HepG2 (cell line): ENCODE measurements around the gene SF3B6. TPM values are rescaled to one million over a fixed set of nuclear protein-coding genes. Genes with fewer than 3 reads are reported as not detected.
A peak's percentile ranks its signal among the peaks of the same experiment; 100 is the strongest.

Experiments
- CCAR2 ChIP-seq: fragments of 200-400 bp; formaldehyde crosslinking; optimal IDR thresholded peaks from 2 replicates; pipeline ENCODE3; 2018; ENCODE audit warnings: low read depth, mild to moderate bottlenecking, low read length, moderate library complexity
- HMGA1 ChIP-seq: sonication (generic); formaldehyde crosslinking; conservative IDR thresholded peaks from 2 replicates; pipeline ENCODE4 v1.4.0; 2020; ENCODE audit warnings: missing genetic modification reagents
- JARID2 ChIP-seq: sonication (generic); formaldehyde crosslinking; IDR thresholded peaks from 2 replicates; pipeline ENCODE4 v1.8.1; 2023; ENCODE audit warnings: missing genetic modification reagents, inconsistent platforms; ENCODE audit not compliant: insufficient replicate concordance
- MTF1 ChIP-seq: sonication (generic); formaldehyde crosslinking; IDR thresholded peaks from 2 replicates; pipeline ENCODE4 v1.5.0; 2020; ENCODE audit warnings: missing genetic modification reagents
- PAF1 ChIP-seq: IDR thresholded peaks from 2 replicates; pipeline ENCODE4 v1.6.1; 2016; ENCODE audit warnings: missing genetic modification reagents, missing compliant biosample characterization
- SMAD1 ChIP-seq: sonication (generic); formaldehyde crosslinking; IDR thresholded peaks from 2 replicates; pipeline ENCODE4 v1.4.0; 2020; ENCODE audit warnings: missing genetic modification reagents, low read depth, mild to moderate bottlenecking, borderline replicate concordance
- TBX2 ChIP-seq: sonication (generic); formaldehyde crosslinking; IDR thresholded peaks from 2 replicates; pipeline ENCODE4 v1.5.0; 2020; ENCODE audit warnings: missing genetic modification reagents, mild to moderate bottlenecking, borderline replicate concordance
- ZNF17 ChIP-seq: sonication (generic); formaldehyde crosslinking; IDR thresholded peaks from 2 replicates; pipeline ENCODE4 v1.5.0; 2020; ENCODE audit warnings: mild to moderate bottlenecking, missing genetic modification reagents
- ZNF841 ChIP-seq: sonication (generic); formaldehyde crosslinking; IDR thresholded peaks from 2 replicates; pipeline ENCODE4 v1.8.1; 2023; ENCODE audit warnings: missing genetic modification reagents, borderline replicate concordance
- ZSCAN30 ChIP-seq: sonication (generic); formaldehyde crosslinking; IDR thresholded peaks from 2 replicates; pipeline ENCODE4 v1.5.0; 2020; ENCODE audit warnings: mild to moderate bottlenecking, missing genetic modification reagents
- polyA plus RNA-seq, 8 experiments: library from polyadenylated mRNA; depleted of rRNA in 3 of 8; stranded (reverse) in 7 of 8; unstranded in 1 of 8; fragments of >200 nt; fragmentation: Illumina TruSeq in 4 of 8; extraction: Trizol in 4 of 8; gene quantifications; 2 replicates each; pipeline versions ENCODE4 v1.2.1 to v1.2.3, GENCODE V29; 2011 to 2016; ENCODE audit warnings: low read depth in 4 of 8, missing spikeins in 1 of 8, mixed read lengths in 1 of 8; ENCODE audit not compliant: insufficient read depth in 1 of 8
- total RNA-seq, 5 experiments: library from RNA; depleted of rRNA; stranded (reverse); fragments of >200 nt; fragmentation: Illumina TruSeq; extraction: Trizol; gene quantifications; 2 replicates each; pipeline ENCODE4 v1.2.3, GENCODE V29; 2016; ENCODE audit warnings: low read depth in 1 of 5
- TF ChIP-seq, protein P1 (sequence below): sonication (generic); formaldehyde crosslinking; IDR thresholded peaks from 2 replicates; pipeline ENCODE4 v1.5.0; 2020; ENCODE audit warnings: mild to moderate bottlenecking, missing genetic modification reagents, borderline replicate concordance
- TF ChIP-seq, protein P2 (sequence below): sonication (generic); formaldehyde crosslinking; conservative IDR thresholded peaks from 2 replicates; pipeline ENCODE4 v1.8.0; 2022; ENCODE audit warnings: missing genetic modification reagents
- TF ChIP-seq, protein P3 (sequence below): sonication (generic); formaldehyde crosslinking; IDR thresholded peaks from 2 replicates; pipeline ENCODE4 v1.4.0; 2020; ENCODE audit warnings: mild to moderate bottlenecking, low read depth, missing genetic modification reagents
- TF ChIP-seq, protein P4 (sequence below): sonication (generic); formaldehyde crosslinking; IDR thresholded peaks from 2 replicates; pipeline ENCODE4 v1.5.0; 2020; ENCODE audit warnings: mild to moderate bottlenecking, missing genetic modification reagents, borderline replicate concordance

The SF3B6 gene
- total and polyA plus RNA-seq, 2 of the 13 experiments (the other 11 are each of a cell fraction or from before 2014, with no cell fraction given) = 177 to 182 TPM

DNA sequence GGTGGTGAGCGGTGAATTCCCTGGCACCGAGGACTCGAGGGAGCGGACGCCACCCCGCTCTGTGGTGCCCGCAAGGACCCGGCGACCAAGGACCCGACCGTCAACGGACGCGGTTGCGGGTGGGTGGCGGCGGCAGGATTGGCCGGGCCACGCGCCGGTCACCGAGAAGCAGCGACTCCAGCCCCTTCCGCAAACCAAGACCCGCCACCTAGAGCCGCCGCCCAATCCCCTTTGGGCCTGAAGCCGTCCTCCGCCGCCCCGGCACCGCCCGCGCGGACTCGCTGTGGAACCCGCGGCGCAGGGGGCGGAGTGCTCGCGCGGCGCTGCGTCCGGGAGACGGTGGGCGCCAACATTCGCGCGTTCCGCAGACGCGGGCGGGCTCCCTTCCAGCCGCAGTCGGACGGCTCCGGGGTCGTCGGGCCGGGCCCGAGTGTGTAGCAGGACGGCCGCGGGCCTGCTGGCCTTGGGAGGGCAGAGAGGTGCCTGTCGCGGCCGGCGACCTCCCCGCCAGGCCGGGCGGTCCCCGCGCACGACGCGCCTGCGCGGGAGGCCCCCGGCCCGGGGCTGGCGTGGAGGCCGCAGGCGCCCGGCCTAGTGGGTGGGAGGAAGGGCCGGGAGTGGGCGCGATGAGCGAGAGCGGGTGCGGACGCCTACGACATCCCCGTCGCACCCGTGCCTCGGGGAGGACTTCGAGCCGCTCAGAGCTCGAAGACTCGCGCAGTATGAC, 47.2 kb upstream of the SF3B6 start, which contains the start of the genes FAM228B and PFN4 (continued):
- TF ChIP-seq, protein P1, sequence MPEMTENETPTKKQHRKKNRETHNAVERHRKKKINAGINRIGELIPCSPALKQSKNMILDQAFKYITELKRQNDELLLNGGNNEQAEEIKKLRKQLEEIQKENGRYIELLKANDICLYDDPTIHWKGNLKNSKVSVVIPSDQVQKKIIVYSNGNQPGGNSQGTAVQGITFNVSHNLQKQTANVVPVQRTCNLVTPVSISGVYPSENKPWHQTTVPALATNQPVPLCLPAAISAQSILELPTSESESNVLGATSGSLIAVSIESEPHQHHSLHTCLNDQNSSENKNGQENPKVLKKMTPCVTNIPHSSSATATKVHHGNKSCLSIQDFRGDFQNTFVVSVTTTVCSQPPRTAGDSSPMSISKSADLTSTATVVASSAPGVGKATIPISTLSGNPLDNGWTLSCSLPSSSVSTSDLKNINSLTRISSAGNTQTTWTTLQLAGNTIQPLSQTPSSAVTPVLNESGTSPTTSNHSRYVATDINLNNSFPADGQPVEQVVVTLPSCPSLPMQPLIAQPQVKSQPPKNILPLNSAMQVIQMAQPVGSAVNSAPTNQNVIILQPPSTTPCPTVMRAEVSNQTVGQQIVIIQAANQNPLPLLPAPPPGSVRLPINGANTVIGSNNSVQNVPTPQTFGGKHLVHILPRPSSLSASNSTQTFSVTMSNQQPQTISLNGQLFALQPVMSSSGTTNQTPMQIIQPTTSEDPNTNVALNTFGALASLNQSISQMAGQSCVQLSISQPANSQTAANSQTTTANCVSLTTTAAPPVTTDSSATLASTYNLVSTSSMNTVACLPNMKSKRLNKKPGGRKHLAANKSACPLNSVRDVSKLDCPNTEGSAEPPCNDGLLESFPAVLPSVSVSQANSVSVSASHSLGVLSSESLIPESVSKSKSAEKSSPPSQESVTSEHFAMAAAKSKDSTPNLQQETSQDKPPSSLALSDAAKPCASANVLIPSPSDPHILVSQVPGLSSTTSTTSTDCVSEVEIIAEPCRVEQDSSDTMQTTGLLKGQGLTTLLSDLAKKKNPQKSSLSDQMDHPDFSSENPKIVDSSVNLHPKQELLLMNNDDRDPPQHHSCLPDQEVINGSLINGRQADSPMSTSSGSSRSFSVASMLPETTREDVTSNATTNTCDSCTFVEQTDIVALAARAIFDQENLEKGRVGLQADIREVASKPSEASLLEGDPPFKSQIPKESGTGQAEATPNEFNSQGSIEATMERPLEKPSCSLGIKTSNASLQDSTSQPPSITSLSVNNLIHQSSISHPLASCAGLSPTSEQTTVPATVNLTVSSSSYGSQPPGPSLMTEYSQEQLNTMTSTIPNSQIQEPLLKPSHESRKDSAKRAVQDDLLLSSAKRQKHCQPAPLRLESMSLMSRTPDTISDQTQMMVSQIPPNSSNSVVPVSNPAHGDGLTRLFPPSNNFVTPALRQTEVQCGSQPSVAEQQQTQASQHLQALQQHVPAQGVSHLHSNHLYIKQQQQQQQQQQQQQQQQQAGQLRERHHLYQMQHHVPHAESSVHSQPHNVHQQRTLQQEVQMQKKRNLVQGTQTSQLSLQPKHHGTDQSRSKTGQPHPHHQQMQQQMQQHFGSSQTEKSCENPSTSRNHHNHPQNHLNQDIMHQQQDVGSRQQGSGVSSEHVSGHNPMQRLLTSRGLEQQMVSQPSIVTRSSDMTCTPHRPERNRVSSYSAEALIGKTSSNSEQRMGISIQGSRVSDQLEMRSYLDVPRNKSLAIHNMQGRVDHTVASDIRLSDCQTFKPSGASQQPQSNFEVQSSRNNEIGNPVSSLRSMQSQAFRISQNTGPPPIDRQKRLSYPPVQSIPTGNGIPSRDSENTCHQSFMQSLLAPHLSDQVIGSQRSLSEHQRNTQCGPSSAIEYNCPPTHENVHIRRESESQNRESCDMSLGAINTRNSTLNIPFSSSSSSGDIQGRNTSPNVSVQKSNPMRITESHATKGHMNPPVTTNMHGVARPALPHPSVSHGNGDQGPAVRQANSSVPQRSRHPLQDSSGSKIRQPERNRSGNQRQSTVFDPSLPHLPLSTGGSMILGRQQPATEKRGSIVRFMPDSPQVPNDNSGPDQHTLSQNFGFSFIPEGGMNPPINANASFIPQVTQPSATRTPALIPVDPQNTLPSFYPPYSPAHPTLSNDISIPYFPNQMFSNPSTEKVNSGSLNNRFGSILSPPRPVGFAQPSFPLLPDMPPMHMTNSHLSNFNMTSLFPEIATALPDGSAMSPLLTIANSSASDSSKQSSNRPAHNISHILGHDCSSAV (CRISPR knock-in tag) = no peak
- TF ChIP-seq MTF1 (CRISPR knock-in tag) (no peak), TBX2 (CRISPR knock-in tag) (peak; percentile 74), PAF1 (CRISPR knock-in tag) (no peak), ZSCAN30 (peak; percentile 89; the same call in 1 of the 2 replicates), ZNF841 (CRISPR knock-in tag) (no peak; the same call in 1 of the 2 replicates), ZNF17 (CRISPR knock-in tag) (no peak), HMGA1 (CRISPR knock-in tag) (no peak), SMAD1 (CRISPR knock-in tag) (no peak; the same call in 1 of the 2 replicates), JARID2 (CRISPR knock-in tag) (no peak), CCAR2 (no peak)
- TF ChIP-seq, protein P2, sequence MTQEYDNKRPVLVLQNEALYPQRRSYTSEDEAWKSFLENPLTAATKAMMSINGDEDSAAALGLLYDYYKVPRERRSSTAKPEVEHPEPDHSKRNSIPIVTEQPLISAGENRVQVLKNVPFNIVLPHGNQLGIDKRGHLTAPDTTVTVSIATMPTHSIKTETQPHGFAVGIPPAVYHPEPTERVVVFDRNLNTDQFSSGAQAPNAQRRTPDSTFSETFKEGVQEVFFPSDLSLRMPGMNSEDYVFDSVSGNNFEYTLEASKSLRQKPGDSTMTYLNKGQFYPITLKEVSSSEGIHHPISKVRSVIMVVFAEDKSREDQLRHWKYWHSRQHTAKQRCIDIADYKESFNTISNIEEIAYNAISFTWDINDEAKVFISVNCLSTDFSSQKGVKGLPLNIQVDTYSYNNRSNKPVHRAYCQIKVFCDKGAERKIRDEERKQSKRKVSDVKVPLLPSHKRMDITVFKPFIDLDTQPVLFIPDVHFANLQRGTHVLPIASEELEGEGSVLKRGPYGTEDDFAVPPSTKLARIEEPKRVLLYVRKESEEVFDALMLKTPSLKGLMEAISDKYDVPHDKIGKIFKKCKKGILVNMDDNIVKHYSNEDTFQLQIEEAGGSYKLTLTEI (CRISPR knock-in tag) = no peak
- TF ChIP-seq, protein P3, sequence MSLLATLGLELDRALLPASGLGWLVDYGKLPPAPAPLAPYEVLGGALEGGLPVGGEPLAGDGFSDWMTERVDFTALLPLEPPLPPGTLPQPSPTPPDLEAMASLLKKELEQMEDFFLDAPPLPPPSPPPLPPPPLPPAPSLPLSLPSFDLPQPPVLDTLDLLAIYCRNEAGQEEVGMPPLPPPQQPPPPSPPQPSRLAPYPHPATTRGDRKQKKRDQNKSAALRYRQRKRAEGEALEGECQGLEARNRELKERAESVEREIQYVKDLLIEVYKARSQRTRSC (CRISPR knock-in tag) = no peak
- TF ChIP-seq, protein P4, sequence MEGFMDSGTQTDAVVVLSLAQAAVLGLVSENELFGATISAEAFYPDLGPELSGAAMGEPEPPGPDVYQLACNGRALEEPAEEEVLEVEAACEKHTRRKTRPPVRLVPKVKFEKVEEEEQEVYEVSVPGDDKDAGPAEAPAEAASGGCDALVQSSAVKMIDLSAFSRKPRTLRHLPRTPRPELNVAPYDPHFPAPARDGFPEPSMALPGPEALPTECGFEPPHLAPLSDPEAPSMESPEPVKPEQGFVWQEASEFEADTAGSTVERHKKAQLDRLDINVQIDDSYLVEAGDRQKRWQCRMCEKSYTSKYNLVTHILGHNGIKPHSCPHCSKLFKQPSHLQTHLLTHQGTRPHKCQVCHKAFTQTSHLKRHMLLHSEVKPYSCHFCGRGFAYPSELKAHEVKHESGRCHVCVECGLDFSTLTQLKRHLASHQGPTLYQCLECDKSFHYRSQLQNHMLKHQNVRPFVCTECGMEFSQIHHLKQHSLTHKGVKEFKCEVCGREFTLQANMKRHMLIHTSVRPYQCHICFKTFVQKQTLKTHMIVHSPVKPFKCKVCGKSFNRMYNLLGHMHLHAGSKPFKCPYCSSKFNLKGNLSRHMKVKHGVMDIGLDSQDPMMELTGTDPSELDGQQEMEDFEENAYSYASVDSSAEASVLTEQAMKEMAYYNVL (CRISPR knock-in tag) = no peak
